ENCODE results near the gene SLC39A1.
A peak's percentile ranks its signal among the peaks of the same experiment; 100 is the strongest.

DNA sequence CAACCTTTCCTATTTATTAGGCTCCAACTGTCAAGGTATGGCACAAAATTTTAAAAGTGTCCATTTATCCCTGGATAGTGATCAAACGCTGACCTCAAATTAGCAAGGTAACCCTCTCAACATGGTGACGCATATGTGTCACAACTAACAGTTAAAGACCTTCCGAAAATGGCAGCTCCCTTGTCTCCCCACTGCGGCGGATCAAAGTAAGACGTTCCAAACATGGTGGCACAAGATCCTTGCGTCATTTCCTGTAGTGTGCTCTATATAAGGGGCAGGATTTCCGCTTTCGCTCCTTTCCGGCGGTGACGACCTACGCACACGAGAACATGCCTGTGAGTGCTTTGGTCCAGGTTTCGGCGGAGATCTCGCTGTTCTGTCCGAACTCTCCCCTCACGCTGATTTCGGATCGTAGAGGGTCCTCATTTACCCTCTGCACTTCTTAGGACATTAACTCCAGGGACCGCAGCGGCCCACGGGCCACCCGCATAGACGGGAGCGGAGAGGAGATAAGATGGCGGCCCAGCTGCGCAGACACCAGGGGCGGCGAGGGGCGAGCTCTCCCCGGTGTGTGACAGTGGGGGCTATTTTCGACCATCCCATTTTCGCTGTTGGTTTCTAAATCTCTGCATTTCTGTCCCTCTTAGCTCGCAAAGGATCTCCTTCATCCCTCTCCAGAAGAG is 27.3 kb upstream of the SLC39A1 start, which contains the start of gene RPS27:
- TF ChIP-seq, protein P1, sequence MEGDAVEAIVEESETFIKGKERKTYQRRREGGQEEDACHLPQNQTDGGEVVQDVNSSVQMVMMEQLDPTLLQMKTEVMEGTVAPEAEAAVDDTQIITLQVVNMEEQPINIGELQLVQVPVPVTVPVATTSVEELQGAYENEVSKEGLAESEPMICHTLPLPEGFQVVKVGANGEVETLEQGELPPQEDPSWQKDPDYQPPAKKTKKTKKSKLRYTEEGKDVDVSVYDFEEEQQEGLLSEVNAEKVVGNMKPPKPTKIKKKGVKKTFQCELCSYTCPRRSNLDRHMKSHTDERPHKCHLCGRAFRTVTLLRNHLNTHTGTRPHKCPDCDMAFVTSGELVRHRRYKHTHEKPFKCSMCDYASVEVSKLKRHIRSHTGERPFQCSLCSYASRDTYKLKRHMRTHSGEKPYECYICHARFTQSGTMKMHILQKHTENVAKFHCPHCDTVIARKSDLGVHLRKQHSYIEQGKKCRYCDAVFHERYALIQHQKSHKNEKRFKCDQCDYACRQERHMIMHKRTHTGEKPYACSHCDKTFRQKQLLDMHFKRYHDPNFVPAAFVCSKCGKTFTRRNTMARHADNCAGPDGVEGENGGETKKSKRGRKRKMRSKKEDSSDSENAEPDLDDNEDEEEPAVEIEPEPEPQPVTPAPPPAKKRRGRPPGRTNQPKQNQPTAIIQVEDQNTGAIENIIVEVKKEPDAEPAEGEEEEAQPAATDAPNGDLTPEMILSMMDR (IDR thresholded peaks at IDR 0.05; ENCODE audit: poor library complexity, severe bottlenecking): peak; percentile 45
- TF ChIP-seq, protein P2, sequence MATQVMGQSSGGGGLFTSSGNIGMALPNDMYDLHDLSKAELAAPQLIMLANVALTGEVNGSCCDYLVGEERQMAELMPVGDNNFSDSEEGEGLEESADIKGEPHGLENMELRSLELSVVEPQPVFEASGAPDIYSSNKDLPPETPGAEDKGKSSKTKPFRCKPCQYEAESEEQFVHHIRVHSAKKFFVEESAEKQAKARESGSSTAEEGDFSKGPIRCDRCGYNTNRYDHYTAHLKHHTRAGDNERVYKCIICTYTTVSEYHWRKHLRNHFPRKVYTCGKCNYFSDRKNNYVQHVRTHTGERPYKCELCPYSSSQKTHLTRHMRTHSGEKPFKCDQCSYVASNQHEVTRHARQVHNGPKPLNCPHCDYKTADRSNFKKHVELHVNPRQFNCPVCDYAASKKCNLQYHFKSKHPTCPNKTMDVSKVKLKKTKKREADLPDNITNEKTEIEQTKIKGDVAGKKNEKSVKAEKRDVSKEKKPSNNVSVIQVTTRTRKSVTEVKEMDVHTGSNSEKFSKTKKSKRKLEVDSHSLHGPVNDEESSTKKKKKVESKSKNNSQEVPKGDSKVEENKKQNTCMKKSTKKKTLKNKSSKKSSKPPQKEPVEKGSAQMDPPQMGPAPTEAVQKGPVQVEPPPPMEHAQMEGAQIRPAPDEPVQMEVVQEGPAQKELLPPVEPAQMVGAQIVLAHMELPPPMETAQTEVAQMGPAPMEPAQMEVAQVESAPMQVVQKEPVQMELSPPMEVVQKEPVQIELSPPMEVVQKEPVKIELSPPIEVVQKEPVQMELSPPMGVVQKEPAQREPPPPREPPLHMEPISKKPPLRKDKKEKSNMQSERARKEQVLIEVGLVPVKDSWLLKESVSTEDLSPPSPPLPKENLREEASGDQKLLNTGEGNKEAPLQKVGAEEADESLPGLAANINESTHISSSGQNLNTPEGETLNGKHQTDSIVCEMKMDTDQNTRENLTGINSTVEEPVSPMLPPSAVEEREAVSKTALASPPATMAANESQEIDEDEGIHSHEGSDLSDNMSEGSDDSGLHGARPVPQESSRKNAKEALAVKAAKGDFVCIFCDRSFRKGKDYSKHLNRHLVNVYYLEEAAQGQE (IDR thresholded peaks at IDR 0.05; ENCODE audit: borderline replicate concordance): peak; percentile 96
- peak; percentile 92 for TF ChIP-seq TAF1 (IDR thresholded peaks at IDR 0.05; ENCODE audit: low read depth)

Measured in neural cell (in vitro differentiated cells).